C4-2B (cell line): Measurements from ENCODE around the gene COL6A2.

Experiments used
- CTCF ChIP-seq: fragments of 450-650 bp; conservative IDR thresholded peaks from 2 replicates; pipeline ENCODE4 v1.5.1; 2017; ENCODE audit warnings: mild to moderate bottlenecking
- ZFX ChIP-seq: fragments of 450-650 bp; IDR thresholded peaks from 2 replicates; pipeline ENCODE4 v1.6.1; 2017

DNA sequence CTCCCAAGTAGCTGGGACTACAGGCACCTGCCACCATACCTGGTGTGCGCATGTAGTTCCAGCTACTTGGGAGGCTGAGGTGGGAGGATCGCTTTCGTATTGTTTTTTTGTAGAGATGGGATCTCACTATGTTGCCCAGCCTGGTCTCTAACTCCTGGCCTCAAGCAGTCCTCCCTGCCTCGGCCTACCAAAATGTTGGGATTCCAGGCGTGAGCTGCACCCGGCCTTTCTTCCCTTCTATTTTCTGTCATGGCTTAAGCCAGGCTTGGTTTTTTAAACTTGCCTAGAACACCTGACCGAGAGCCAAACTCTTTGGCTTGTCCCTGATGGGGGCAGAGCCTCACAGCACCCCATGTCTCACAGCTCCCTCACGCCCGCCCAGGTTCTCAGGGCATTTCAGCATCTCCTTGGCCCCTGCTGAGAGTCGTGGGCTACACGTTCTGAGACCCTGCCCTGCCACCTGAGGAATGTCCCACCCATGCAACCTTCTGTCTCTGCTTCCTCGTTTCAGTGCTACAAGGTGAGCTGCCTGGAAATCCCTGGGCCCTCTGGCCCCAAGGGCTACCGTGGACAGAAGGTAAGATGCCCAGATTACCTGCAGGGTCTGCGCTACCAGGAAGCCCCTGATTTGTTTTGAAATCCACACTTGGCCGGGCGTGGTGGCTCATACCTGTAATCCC lies 15.7 kb downstream of the COL6A2 start:
- TF ChIP-seq CTCF: no peak
- TF ChIP-seq ZFX: no peak
